Pancreas (tissue), 10 donors: ENCODE results near the gene MORN4. TPM values are rescaled to one million over a fixed set of nuclear protein-coding genes. Genes with fewer than 3 reads are reported as not detected.
A peak's percentile ranks its signal among the peaks of the same experiment; 100 is the strongest.

Experiments
- ATAC-seq, 4 donors: fragments of 200-7000 bp; cut with Tn5 transposase; one replicate each; pipeline versions ENCODE4 v1.8.0 to v1.9.1; 2020; ENCODE audit warnings: mild to moderate bottlenecking in 4 of 4, moderate library complexity in 4 of 4
- DNase-seq, 6 donors: peaks; one replicate each; pipeline ENCODE4 v3.0.0-alpha.2; 2020
- FAIRE-seq: peaks from 2 replicates; lab custom pipeline; 2012; peaks lifted over from hg19 to GRCh38; lab: Jason Lieb, UNC
- H3K27ac ChIP-seq, 4 donors: fragments of 200-600 bp; sonication (generic); 1 replicate in 3 of 4; 2 replicates in 1 of 4; pipeline versions ENCODE4 v1.5.0 to v1.8.0; 2020
- H3K27me3 ChIP-seq, 4 donors: fragments of 200-600 bp; one replicate each; pipeline ENCODE4 v1.8.0; 2021
- H3K36me3 ChIP-seq, 3 donors: fragments of 200-600 bp; sonication (generic) in 1 of 3; one replicate each; pipeline versions ENCODE4 v1.5.0 to v1.8.0; 2020 to 2021
- H3K4me1 ChIP-seq, 3 donors: fragments of 200-600 bp; one replicate each; pipeline ENCODE4 v1.8.0; 2021
- H3K4me3 ChIP-seq, 4 donors: fragments of 200-600 bp; sonication (generic) in 2 of 4; one replicate each; pipeline versions ENCODE4 v1.5.0 to v1.8.0; 2020 to 2021
- H3K9me3 ChIP-seq, 4 donors: fragments of 200-600 bp; one replicate each; pipeline ENCODE4 v1.8.0; 2021
- CTCF ChIP-seq, 4 donors: fragments of 200-600 bp; sonication (generic) in 3 of 4; IDR thresholded peaks; one replicate each; pipeline versions ENCODE4 v1.5.0 to v1.8.0; 2021; ENCODE audit warnings: antibody characterized with exemption in 4 of 4
- WGBS, 2 donors: extraction: QIAGEN DNeasy Blood & Tissue Kit; methylation state at CpG; one replicate each; pipeline ENCODE4 v1.1.7; 2013; 5-methylcytosine and 5-hydroxymethylcytosine counted together
- intact Hi-C, 3 donors: fragments of 100-400 bp; cut with DNase I; formaldehyde crosslinking; loops; one replicate each; pipeline versions ENCODE4 v1.11.1 to v1.14.2; 2022
- polyA plus RNA-seq, 2 donors: library from polyadenylated mRNA; stranded (reverse); fragments of 200-250 nt; gene quantifications; one replicate each; pipeline ENCODE4 v1.2.3, GENCODE V29; 2013
- total RNA-seq, 6 donors: library from RNA; stranded (reverse); fragmentation: NEBNext Ultra II Directional in 4 of 6; extraction: Animal tissue kit (Norgen Biotek cat#: 25700) in 4 of 6; gene quantifications; one replicate each; pipeline versions ENCODE4 v1.2.1 to v1.2.4, GENCODE V29; 2021 to 2023
- donor health status: healthy with polysubstance abuse.
- donor health status: DM: no; HTN: no; CAD: no; lungs with moderate emphysema.
- donor health status: DM: no; HTN: no; CAD: no.
- donor health status: control.
- donor health status: control.
- donor health status: Bipolar disorder and iron deficiency.
- donor health status: DM: yes; HTN: yes; CAD: no.
- donor health status: DM: no; HTN: no; CAD: no.
- donor health status: DM: no; HTN: no; CAD: no.
- donor health status: DM: yes; HTN: yes; CAD: no.

MORN4 gene
- total and polyA plus RNA-seq, 8 donors = 3.3 to 8.9 (median 4.7) TPM

- intact Hi-C loops = loop anchor here in 1 of 3 donors (10.0 kb wide), 1 partner anchor 153 kb away; no protein-coding TSS in a partner anchor
- TF ChIP-seq CTCF (IDR thresholded peaks at IDR 0.05) = no peak
- Histone ChIP-seq H3K4me1 (peaks cover 0 to 5% (median 0%) of the 10 kb centered on the region in 3 donors), H3K4me3 (no peak overlapping the region), H3K27ac (peak overlapping the region in 2 of 4 donors; percentile 23 to 24), H3K27me3 (no peaks in the 10 kb centered on the region), H3K9me3 (no peaks in the 10 kb centered on the region), H3K36me3 (peaks cover 0 to 6% (median 0%) of the 10 kb centered on the region in 3 donors)
- FAIRE-seq = no peak
- peak in 3 of 4 donors; percentile 8 to 47 (median 34) for ATAC-seq
- peak in 2 of 6 donors; percentile 21 to 31 for DNase-seq
- 75 to 81% methylated on average over 3 of the region's 3 CpGs for WGBS, 2 donors
These were observed 61.7 kb downstream of the MORN4 start for GRCh38 chr10:97571622-97572021.

- 71 to 73% methylated on average over 5 of the region's 5 CpGs for WGBS, 2 donors
- TF ChIP-seq CTCF (IDR thresholded peaks at IDR 0.05) = no peak
- no peak overlapping the region for H3K27ac ChIP-seq
These were observed 62.4 kb downstream of the MORN4 start for GRCh38 chr10:97570789-97571471.

GRCh38 chr10:97570146-97570788 lies 63.0 kb downstream of the MORN4 start:
- no peak for FAIRE-seq

More at GRCh38 chr10:97570789-97571471, 62.4 kb downstream of the MORN4 start:
- peaks cover 0 to 6% (median 0%) of the 10 kb centered on the region in 3 donors for H3K36me3 ChIP-seq
- H3K4me3 ChIP-seq = no peak overlapping the region
- ATAC-seq = no peak
- H3K9me3 ChIP-seq = no peaks in the 10 kb centered on the region
- peaks cover 0 to 5% (median 0%) of the 10 kb centered on the region in 3 donors for H3K4me1 ChIP-seq
- DNase-seq = peak in 2 of 6 donors; percentile 42 to 66
- no peak for FAIRE-seq
- no peaks in the 10 kb centered on the region for H3K27me3 ChIP-seq
- intact Hi-C loops = loop anchor here in 1 of 3 donors (10.0 kb wide), 1 partner anchor 154 kb away; no protein-coding TSS in a partner anchor

GRCh38 chr10:97567891-97568290 lies 65.4 kb downstream of the MORN4 start:
- 89 to 92% methylated on average over 15 of the region's 15 CpGs for WGBS, 2 donors
- Histone ChIP-seq H3K27me3 (no peaks in the 10 kb centered on the region), H3K9me3 (no peaks in the 10 kb centered on the region), H3K4me1 (no peaks in the 10 kb centered on the region), H3K36me3 (peaks cover 0 to 6% (median 0%) of the 10 kb centered on the region in 3 donors), H3K27ac (no peak overlapping the region), H3K4me3 (no peak overlapping the region)
- intact Hi-C loops = no loop called here
- DNase-seq (peak in 1 of 6 donors; percentile 33), ATAC-seq (no peak), FAIRE-seq (no peak)
- TF ChIP-seq CTCF (IDR thresholded peaks at IDR 0.05) = no peak

More at GRCh38 chr10:97570146-97570788, 63.0 kb downstream of the MORN4 start:
- H3K4me1 ChIP-seq = peaks cover 0 to 5% (median 0%) of the 10 kb centered on the region in 3 donors
- no peak for TF ChIP-seq CTCF (IDR thresholded peaks at IDR 0.05)
- peaks cover 0 to 6% (median 0%) of the 10 kb centered on the region in 3 donors for H3K36me3 ChIP-seq
- 91 to 93% methylated on average over 33 of the region's 33 CpGs for WGBS, 2 donors
- peak in 2 of 6 donors; percentile 50 to 70 for DNase-seq
- intact Hi-C loops = loop anchor here in 1 of 3 donors (10.0 kb wide), 1 partner anchor 155 kb away; no protein-coding TSS in a partner anchor
- no peaks in the 10 kb centered on the region for H3K27me3 ChIP-seq
- no peak for ATAC-seq
- no peak overlapping the region for H3K4me3 ChIP-seq
- no peaks in the 10 kb centered on the region for H3K9me3 ChIP-seq
- H3K27ac ChIP-seq = no peak overlapping the region
